GM18873 (cell line): ENCODE results near the gene RBPJ.

Experiments
- ATAC-seq: cut with Tn5 transposase; IDR thresholded peaks from one replicate; pipeline ENCODE4 v1.9.1; 2021; ENCODE audit warnings: mild to moderate bottlenecking, moderate library complexity, moderate number of reproducible peaks; ENCODE audit not compliant: unreplicated experiment, low FRiP score

Gene RBPJ

GRCh38 chr4:26451597-26451996, 130.8 kb downstream of the RBPJ start:
- no peak for ATAC-seq

GRCh38 chr4:26452565-26453531, 132.0 kb downstream of the RBPJ start:
- no peak for ATAC-seq

GRCh38 chr4:26454961-26455360, 134.1 kb downstream of the RBPJ start:
- no peak for ATAC-seq

GRCh38 chr4:26455571-26455970, 134.8 kb downstream of the RBPJ start:
- no peak for ATAC-seq

GRCh38 chr4:26457412-26457811, 136.6 kb downstream of the RBPJ start:
- ATAC-seq: no peak

- no peak for ATAC-seq
Observed at GRCh38 chr4:26458157-26458561, 137.3 kb downstream of the RBPJ start.

GRCh38 chr4:26459054-26459755, 138.4 kb downstream of the RBPJ start:
- no peak for ATAC-seq

GRCh38 chr4:26459756-26460530, 139.1 kb downstream of the RBPJ start:
- ATAC-seq: no peak

GRCh38 chr4:26462874-26463273, 142.1 kb downstream of the RBPJ start:
- no peak for ATAC-seq

- ATAC-seq: no peak
Observed at GRCh38 chr4:26463386-26463785, 142.6 kb downstream of the RBPJ start.

GRCh38 chr4:26464420-26465095, 143.7 kb downstream of the RBPJ start:
- no peak for ATAC-seq

GRCh38 chr4:26466578-26467270, 145.9 kb downstream of the RBPJ start:
- no peak for ATAC-seq

GRCh38 chr4:26467724-26468123, 146.9 kb downstream of the RBPJ start:
- ATAC-seq: no peak

- ATAC-seq: no peak
Observed at GRCh38 chr4:26468283-26468949, 147.6 kb downstream of the RBPJ start.

- ATAC-seq: no peak
Observed at GRCh38 chr4:26468977-26469376, 148.2 kb downstream of the RBPJ start.

- no peak for ATAC-seq
Observed at GRCh38 chr4:26471890-26472289, 151.1 kb downstream of the RBPJ start.

GRCh38 chr4:26473893-26474292, 153.1 kb downstream of the RBPJ start:
- ATAC-seq: no peak

- no peak for ATAC-seq
Observed at GRCh38 chr4:26474551-26474950, 153.7 kb downstream of the RBPJ start.

GRCh38 chr4:26475716-26476115, 154.9 kb downstream of the RBPJ start:
- ATAC-seq: no peak
